Neural cell (in vitro differentiated cells): ENCODE measurements around the gene MUC2.

Experiments used
- EP300 ChIP-seq: fragments of 450-650 bp; conservative IDR thresholded peaks from 2 replicates; pipeline ENCODE4 v1.6.1; 2014; ENCODE audit warnings: antibody characterized with exemption, mild to moderate bottlenecking, moderate library complexity; ENCODE audit not compliant: poor library complexity, severe bottlenecking
- POLR2AphosphoS5 ChIP-seq: IDR thresholded peaks from 2 replicates; pipeline ENCODE4 v1.6.1; 2012
- RAD21 ChIP-seq: fragments of 450-650 bp; conservative IDR thresholded peaks from 2 replicates; pipeline ENCODE4 v1.6.1; 2014; ENCODE audit warnings: antibody characterized with exemption, mild to moderate bottlenecking, moderate library complexity
- SMC3 ChIP-seq: fragments of 450-650 bp; conservative IDR thresholded peaks from 2 replicates; pipeline ENCODE4 v1.6.1; 2014; ENCODE audit warnings: antibody characterized with exemption, mild to moderate bottlenecking, moderate library complexity; ENCODE audit not compliant: poor library complexity
- TAF1 ChIP-seq: IDR thresholded peaks from 2 replicates; pipeline ENCODE4 v1.6.1; 2012; ENCODE audit warnings: low read depth
- TF ChIP-seq, protein P1 (sequence below): fragments of 450-650 bp; IDR thresholded peaks from 2 replicates; pipeline ENCODE4 v1.5.1; 2014; ENCODE audit warnings: antibody characterized with exemption, mild to moderate bottlenecking, moderate library complexity; ENCODE audit not compliant: poor library complexity, severe bottlenecking

DNA sequence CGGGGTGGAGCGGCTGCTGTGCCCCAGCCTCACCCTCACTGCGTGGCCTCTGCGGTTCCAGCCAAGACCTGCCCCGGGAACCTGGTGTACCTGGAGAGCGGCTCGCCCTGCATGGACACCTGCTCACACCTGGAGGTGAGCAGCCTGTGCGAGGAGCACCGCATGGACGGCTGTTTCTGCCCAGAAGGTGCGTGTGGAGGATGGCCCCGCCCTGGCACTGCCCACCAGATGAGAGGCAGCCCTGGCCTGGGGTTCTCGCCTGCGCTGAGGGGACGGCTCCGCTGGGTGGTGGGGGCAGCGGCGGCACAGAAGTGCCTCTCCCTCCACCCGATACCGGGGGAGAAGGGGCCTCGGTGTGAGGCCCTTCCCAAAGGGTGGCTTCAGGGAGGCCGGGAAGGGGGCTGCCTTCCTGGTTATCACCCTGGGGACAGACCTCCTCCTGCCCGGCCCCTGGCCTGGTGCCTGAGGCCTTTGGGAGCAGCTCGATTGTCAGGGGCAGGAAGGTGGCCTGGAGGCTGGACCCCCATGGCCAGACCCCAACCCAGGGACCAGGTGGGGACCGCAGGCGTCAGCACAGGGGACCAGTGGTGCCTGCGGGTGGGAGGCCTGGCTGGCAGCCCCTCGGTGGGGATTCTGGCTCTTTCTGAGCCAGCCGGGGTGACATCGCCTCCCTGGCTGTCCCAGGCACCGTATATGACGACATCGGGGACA is 7.1 kb downstream of the MUC2 start:
- TF ChIP-seq EP300 (no peak), RAD21 (no peak), POLR2AphosphoS5 (no peak), TAF1 (no peak), SMC3 (no peak)
- TF ChIP-seq, protein P1, sequence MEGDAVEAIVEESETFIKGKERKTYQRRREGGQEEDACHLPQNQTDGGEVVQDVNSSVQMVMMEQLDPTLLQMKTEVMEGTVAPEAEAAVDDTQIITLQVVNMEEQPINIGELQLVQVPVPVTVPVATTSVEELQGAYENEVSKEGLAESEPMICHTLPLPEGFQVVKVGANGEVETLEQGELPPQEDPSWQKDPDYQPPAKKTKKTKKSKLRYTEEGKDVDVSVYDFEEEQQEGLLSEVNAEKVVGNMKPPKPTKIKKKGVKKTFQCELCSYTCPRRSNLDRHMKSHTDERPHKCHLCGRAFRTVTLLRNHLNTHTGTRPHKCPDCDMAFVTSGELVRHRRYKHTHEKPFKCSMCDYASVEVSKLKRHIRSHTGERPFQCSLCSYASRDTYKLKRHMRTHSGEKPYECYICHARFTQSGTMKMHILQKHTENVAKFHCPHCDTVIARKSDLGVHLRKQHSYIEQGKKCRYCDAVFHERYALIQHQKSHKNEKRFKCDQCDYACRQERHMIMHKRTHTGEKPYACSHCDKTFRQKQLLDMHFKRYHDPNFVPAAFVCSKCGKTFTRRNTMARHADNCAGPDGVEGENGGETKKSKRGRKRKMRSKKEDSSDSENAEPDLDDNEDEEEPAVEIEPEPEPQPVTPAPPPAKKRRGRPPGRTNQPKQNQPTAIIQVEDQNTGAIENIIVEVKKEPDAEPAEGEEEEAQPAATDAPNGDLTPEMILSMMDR, result no peak
